IPS-18a (cell line): ENCODE results near the gene PSMA6.

Experiments
- H3K27ac ChIP-seq: one replicate; pipeline ENCODE4 v1.5.1; 2013; ENCODE audit warnings: low read length
- H3K27me3 ChIP-seq: one replicate; pipeline ENCODE4 v1.6.1; 2013; ENCODE audit warnings: mild to moderate bottlenecking, low read length; ENCODE audit not compliant: control insufficient read depth, insufficient read depth
- H3K36me3 ChIP-seq: one replicate; pipeline ENCODE4 v1.6.1; 2013; ENCODE audit warnings: low read depth, low read length; ENCODE audit not compliant: control insufficient read depth
- H3K4me1 ChIP-seq: one replicate; pipeline ENCODE4 v1.6.1; 2013; ENCODE audit warnings: low read depth, low read length; ENCODE audit not compliant: control insufficient read depth
- H3K4me3 ChIP-seq: one replicate; pipeline ENCODE4 v1.5.1; 2013; ENCODE audit warnings: low read length
- H3K9ac ChIP-seq: one replicate; pipeline ENCODE4 v1.6.1; 2013; ENCODE audit warnings: mild to moderate bottlenecking, low read length, moderate library complexity
- H3K9me3 ChIP-seq: one replicate; pipeline ENCODE4 v1.6.1; 2013; ENCODE audit warnings: low read depth, low read length; ENCODE audit not compliant: control insufficient read depth

PSMA6 gene

DNA sequence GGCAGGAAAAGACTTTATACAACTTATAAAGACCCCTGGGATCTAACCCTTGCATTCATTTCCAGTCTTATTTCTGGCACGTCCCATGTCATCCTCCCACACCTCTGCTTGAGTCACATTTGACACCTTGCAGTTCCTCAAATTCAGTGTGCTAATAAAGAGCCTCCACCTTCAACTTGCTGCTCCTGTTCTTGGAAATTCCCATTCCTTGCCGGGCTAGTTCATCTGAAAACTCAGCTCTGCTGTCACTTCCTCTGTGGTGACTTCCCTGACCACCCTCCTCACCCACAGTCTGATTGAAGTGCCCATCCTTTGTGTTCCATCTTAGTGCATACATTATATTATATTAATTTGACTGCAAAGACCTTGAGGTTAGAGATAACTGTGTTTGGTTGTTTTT lies 37.4 kb upstream of the PSMA6 start:
- H3K9me3 ChIP-seq = no peaks in the 10 kb centered on the region

DNA sequence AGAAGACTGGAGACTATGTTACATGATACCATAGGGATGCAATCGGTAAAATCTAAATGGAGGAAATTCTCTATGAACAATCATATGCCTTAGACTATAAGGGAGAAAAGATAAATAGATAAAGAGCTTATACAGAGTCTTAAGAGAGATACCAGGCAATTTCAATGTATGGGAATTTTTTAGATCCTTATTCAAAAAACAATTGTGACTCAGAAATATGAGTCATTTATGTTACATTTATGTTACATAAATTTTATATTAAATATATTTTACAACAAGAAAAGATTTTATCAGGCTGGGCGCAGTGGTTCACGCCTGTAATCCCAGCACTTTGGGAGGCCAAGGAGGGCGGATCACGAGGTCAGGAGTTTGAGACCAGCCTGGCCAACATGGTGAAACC lies 36.5 kb upstream of the PSMA6 start:
- Histone ChIP-seq H3K9ac (no peak overlapping the region), H3K4me1 (no peaks in the 10 kb centered on the region), H3K9me3 (peaks cover 3% of the 10 kb centered on the region), H3K4me3 (no peak overlapping the region), H3K27me3 (no peaks in the 10 kb centered on the region), H3K36me3 (peaks cover under 1% of the 10 kb centered on the region), H3K27ac (no peak overlapping the region)

More for the DNA sequence above, 37.4 kb upstream of the PSMA6 start:
- Histone ChIP-seq H3K27ac (no peak overlapping the region), H3K27me3 (no peaks in the 10 kb centered on the region), H3K9ac (no peak overlapping the region), H3K36me3 (no peaks in the 10 kb centered on the region), H3K4me3 (no peak overlapping the region), H3K4me1 (no peaks in the 10 kb centered on the region)

DNA sequence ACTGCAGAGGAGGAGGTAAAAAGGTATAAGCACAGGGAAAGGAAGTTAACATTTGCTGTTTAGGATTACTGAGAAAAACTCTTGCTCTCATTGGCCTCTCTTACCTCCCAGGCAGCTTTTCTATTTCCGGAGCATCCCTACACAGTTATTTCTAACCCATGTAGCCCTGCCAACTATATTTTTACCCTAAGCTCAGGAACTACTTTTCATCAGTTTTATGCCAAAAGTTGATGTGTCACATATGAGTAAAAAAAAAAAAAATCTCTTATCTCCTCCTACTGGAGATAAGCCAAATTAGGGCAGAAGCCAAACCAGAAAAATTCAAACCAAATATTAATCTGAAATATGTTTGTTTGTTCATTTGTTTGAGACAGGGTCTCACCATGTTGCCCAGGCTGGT lies 34.4 kb upstream of the PSMA6 start:
- Histone ChIP-seq H3K36me3 (peaks cover 4% of the 10 kb centered on the region), H3K27ac (no peak overlapping the region), H3K4me3 (no peak overlapping the region), H3K9me3 (peaks cover 3% of the 10 kb centered on the region), H3K4me1 (no peaks in the 10 kb centered on the region), H3K27me3 (no peaks in the 10 kb centered on the region), H3K9ac (no peak overlapping the region)

DNA sequence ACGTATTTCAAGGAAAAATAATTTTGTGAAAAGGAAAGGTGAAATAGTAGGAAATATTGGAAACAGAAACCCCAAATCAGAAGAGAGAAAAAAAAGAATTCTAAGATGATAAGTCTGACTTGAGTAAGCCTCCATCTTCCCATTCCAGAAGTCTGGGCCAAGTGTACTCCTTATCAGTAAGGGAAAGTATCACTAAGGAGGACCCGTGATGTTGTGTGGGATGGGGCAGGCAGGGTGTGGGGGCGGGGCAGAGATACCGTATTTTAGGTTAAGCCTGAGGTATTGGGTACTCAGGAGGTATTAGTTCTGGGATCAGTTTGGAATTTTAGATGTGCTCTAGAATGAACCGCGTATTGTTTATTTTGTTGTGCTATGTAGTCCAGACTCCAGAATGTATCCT lies 33.8 kb upstream of the PSMA6 start:
- Histone ChIP-seq H3K27ac (no peak overlapping the region), H3K9ac (no peak overlapping the region)

DNA sequence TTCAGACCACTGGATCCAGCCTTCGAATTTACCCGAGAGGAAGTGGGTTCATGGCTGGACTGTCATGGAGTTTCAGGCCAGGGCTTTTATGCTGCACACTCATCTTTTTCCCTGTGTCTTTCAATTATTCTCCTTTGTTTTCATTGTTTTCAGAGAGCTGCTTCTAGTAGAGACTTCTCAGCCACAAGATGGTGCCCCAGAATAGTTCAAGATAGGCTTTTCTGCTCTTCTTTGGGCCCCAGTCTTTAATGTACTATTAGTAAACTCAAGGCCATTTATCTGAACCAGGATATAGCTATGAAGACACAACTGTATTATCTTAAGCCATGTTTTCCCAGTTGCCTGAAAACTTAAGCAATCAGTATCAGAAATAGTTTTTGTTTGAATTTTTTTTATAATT lies 30.4 kb upstream of the PSMA6 start:
- H3K4me1 ChIP-seq = no peaks in the 10 kb centered on the region
- H3K9ac ChIP-seq = no peak overlapping the region
- H3K9me3 ChIP-seq = peaks cover 3% of the 10 kb centered on the region
- no peaks in the 10 kb centered on the region for H3K27me3 ChIP-seq
- peaks cover 4% of the 10 kb centered on the region for H3K36me3 ChIP-seq
- H3K4me3 ChIP-seq = no peak overlapping the region
- H3K27ac ChIP-seq = no peak overlapping the region

More for the DNA sequence above, 33.8 kb upstream of the PSMA6 start:
- Histone ChIP-seq H3K4me1 (no peaks in the 10 kb centered on the region), H3K36me3 (peaks cover 4% of the 10 kb centered on the region), H3K27me3 (no peaks in the 10 kb centered on the region), H3K9me3 (peaks cover 3% of the 10 kb centered on the region), H3K4me3 (no peak overlapping the region)

DNA sequence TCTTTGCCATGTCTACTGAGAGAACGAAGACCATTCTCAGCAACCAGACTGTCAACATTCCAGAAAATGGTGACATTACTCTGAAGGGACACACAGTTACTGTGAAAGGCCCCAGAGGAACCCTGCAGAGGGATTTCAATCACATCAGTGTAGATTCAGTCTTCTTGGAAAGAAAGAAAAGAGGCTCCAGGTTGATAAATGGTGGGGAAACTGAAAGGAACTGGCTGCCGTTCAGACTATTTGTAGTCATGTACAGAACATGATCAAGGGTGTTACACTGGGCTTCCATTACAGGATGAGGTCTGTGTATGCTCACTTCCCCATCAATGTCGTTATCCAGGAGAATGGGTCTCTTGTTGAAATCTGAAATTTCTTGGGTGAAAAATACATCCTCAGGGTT lies 29.7 kb upstream of the PSMA6 start:
- Histone ChIP-seq H3K27ac (no peak overlapping the region), H3K36me3 (peaks cover 4% of the 10 kb centered on the region)

DNA sequence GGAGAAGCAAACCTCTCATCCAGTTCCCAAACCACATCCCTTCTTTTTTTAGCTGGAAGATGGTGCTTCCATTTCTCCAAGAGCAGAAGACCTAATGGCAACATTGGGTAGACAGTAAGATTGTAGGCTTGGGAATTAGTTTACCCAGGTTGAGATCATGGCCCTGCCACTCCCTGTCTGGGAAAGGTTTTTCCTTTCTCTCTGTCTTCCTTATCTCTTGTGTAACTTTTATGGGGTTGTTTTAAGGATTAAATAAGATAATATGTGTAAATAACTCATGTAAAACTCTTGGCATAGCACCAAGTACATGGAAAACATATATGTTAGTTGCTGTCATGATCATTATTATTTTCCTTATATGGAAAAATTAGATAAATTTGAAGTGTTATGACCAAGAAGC lies 23.2 kb upstream of the PSMA6 start:
- no peak overlapping the region for H3K4me3 ChIP-seq
- H3K27ac ChIP-seq = no peak overlapping the region
- H3K4me1 ChIP-seq = no peaks in the 10 kb centered on the region
- H3K36me3 ChIP-seq = peaks cover 16% of the 10 kb centered on the region
- no peak overlapping the region for H3K9ac ChIP-seq
- no peaks in the 10 kb centered on the region for H3K27me3 ChIP-seq
- H3K9me3 ChIP-seq = no peaks in the 10 kb centered on the region

More for the DNA sequence above, 29.7 kb upstream of the PSMA6 start:
- H3K4me3 ChIP-seq = no peak overlapping the region
- no peaks in the 10 kb centered on the region for H3K4me1 ChIP-seq
- peaks cover 3% of the 10 kb centered on the region for H3K9me3 ChIP-seq
- H3K9ac ChIP-seq = no peak overlapping the region
- no peaks in the 10 kb centered on the region for H3K27me3 ChIP-seq

DNA sequence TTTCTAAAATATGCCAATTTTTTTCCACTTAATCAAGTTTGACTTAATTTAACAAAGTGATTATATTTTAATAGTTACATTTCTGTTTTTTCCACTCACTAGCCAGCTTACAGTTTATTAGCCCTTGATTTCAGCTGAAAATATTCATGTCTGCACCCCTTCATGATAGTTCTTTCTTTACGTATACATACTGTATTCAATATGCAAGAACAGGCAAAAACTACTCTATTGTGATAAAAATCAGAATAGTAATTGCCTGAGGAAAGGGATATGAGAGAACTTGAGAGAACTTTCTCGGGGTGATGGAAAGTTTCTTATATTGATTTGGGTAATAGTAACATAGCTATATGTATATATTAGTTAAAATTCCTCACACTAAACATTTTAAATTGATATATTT lies 17.4 kb upstream of the PSMA6 start:
- Histone ChIP-seq H3K4me3 (no peak overlapping the region), H3K4me1 (no peaks in the 10 kb centered on the region), H3K27me3 (no peaks in the 10 kb centered on the region), H3K36me3 (peaks cover 16% of the 10 kb centered on the region), H3K9me3 (no peaks in the 10 kb centered on the region), H3K9ac (no peak overlapping the region), H3K27ac (no peak overlapping the region)

DNA sequence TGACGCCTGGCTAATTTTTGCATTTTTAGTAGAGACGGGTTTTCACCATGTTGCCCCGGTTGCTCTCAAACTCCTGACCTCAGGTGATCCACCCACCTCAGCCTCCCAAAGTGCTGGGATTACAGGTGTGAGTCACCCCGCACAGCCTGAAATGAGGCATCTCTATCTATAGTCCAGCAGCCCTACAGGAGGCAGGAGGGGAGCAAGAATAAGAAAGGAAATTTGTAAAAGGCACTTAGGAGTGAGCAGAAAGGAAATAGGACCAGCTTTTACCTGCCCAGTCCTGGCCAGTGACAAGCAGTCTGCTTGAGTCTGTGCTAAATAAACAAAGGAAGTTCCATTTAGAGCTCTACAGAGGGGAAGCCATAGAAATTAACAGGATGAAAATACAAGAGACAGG lies 15.0 kb upstream of the PSMA6 start:
- Histone ChIP-seq H3K36me3 (peaks cover 12% of the 10 kb centered on the region), H3K4me3 (no peak overlapping the region), H3K4me1 (no peaks in the 10 kb centered on the region), H3K9ac (no peak overlapping the region), H3K27me3 (no peaks in the 10 kb centered on the region), H3K27ac (no peak overlapping the region), H3K9me3 (no peaks in the 10 kb centered on the region)

DNA sequence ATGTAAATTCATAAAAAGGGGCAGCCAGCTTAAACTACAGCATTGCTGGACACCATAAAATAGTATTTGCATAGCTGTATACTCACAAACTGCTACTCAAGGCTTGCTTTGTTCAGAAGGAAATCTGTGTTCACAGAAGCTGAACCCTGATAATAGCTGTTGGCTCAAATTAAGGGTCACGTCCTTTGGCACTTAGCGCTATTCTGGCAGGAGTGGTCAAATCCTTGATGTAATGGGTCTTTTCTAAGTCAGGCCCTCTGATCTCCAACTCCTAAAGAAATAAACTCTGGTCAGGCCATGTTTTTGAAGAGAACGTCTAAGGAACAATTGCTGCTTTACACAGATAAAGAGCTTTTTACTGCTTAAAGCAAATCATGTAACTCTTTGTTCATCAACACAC lies 12.8 kb upstream of the PSMA6 start:
- H3K9ac ChIP-seq = no peak overlapping the region
- H3K4me3 ChIP-seq = no peak overlapping the region
- no peak overlapping the region for H3K27ac ChIP-seq
- no peaks in the 10 kb centered on the region for H3K4me1 ChIP-seq
- no peaks in the 10 kb centered on the region for H3K36me3 ChIP-seq
- H3K27me3 ChIP-seq = no peaks in the 10 kb centered on the region
- no peaks in the 10 kb centered on the region for H3K9me3 ChIP-seq

DNA sequence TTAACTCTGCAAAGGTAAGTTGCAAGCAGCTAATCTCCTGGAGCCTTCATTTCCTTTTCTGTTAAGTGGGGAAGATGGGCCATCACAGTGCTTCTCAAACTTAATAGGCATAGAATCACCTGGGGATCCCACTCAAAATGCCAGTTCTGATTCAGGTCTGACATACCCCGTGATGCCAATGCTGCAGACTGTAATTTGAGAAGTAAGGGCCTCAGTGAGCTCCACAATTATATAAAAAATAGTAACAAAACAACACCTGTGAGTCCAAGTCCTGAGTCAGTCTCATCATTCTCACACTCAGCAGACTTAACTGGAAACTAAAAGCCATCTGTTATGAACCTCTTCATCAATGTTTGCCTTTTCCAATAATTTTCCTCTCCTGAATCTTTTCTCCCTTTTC lies 10.8 kb upstream of the PSMA6 start:
- Histone ChIP-seq H3K27ac (no peak overlapping the region), H3K4me3 (no peak overlapping the region), H3K9ac (no peak overlapping the region), H3K36me3 (no peaks in the 10 kb centered on the region), H3K27me3 (no peaks in the 10 kb centered on the region), H3K4me1 (no peaks in the 10 kb centered on the region), H3K9me3 (no peaks in the 10 kb centered on the region)

DNA sequence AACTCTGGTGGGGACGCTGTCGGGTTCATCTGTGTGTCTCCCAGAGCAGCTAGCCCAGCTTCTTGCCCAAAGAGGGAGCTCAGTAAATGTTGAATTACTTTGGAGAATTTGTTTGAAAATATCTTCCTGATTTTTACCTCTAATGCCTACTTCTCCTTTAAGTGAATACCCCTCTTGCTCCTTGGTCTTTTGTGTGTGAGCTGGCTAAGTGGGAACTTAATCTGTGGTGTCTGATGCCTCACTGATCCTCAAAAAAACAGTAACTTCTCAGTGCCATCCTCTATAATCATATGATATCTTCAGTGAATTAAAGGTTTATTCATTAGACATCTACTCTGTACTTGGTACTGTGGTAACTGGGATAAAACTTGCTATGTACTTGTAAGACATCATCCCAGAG lies 7.7 kb upstream of the PSMA6 start:
- H3K27me3 ChIP-seq = no peaks in the 10 kb centered on the region
- no peak overlapping the region for H3K4me3 ChIP-seq
- no peaks in the 10 kb centered on the region for H3K4me1 ChIP-seq
- no peak overlapping the region for H3K9ac ChIP-seq
- H3K27ac ChIP-seq = no peak overlapping the region
- no peaks in the 10 kb centered on the region for H3K36me3 ChIP-seq
- no peaks in the 10 kb centered on the region for H3K9me3 ChIP-seq
